A172 (cell line): Measurements from ENCODE around the gene CCR7. TPM values are rescaled to one million over a fixed set of nuclear protein-coding genes. Genes with fewer than 3 reads are reported as not detected.
"Not testable (repeated sequence)": the region's sequence is repeated elsewhere in the genome, so short reads cannot be mapped to it uniquely, and the experiment has no call there.

ENCODE experiments used
- DNase-seq: peaks from one replicate; pipeline ENCODE4 v3.0.0-alpha.2; 2015; ENCODE audit warnings: low spot score
- total RNA-seq: library from RNA; depleted of rRNA; stranded (reverse); fragments of >200 nt; shearing (Covaris generic); gene quantifications from 2 replicates; pipeline ENCODE4 v1.2.3, GENCODE V29; 2014

CCR7 gene
- total RNA-seq, 1 experiment from 2014 or later, result not detected

DNA sequence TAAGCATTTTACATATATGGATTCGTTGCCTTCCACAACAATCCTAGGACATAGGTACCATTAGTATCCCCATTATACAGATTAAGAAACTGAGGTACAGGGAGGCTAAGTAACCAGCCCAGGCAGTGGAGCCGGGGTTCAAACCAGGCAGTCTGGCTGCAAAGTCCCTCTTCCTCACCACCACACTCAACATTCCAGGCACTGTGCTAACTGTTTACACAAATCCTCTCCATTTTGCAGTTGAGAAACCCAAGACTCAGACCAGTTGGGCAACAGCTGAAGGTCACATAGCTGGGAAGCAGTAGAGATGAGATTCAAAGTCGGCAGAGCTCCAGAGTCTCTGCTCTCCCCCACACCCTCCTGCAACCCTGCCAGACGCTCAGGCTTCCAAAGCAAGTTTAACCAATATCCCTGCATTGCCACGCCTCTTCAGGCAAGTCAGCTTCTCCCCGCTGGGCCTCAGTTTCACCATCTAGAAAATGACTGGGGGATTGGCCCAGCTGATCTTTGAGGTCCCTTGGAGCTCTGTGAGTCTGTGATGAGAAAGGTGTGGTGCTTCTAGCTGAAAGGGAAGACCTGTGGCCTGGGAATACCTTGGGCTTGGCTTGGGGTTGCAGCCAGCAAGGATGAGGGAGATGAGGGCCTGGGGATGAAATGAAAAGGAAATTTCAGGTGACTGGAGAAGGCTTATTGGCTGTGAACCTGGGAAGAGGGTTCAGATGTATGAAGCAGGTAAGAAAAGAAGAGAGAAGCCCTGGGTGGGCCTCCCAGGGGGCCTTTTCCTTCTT is 14.0 kb downstream of the CCR7 start:
- no peak for DNase-seq

DNA sequence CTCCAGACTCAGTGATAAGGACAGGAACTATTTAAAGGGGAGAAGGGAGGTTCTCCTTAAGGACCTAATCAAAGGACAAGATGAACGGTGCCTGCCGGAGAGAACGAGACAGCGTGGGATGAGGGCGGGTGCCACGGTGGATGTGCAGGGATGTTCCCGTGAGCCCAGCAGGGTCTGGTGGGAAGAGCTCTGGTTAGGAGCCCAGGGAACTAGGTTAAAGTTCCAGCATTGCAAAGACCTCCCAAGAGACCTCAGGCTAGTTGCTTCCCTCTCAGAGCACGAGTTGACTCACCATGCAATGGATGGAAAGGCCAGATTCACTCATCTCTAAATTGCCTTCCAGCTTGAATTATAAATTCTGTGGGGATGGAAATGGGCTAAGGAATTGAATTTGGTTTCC is 14.7 kb downstream of the CCR7 start:
- no peak for DNase-seq

DNA sequence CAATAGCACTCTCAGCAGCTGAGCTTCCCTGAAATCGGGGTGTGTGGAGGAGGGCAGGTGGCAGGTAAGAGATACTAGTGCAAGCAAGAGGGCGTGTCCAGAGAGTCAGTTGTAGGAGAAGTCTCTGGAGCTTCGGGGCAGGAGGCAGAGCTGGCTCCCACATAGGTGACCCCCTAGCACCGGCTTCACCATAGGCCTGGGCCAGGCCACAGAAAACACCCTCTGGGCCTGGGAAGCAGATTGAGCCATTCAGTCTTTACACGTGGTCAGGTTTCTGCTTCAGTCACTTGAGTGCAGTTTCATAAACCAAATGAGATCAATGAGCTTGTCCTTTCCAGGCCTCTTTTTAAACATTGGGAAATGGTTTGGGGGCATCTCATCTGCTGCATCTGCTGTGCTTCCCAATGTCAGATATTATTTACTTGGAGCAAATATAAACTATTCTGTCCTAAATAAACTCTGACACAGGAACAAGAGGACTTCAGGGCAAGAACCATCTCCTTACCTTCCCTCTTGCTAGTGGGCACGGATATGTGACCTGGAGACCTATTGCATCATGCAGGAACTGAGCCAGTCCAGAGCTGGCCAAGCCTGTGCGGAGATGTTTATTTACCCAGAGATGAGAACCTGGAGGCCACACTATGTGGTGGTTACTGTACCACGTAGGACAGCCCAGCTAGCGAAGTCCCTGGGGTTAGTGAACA is 16.1 kb downstream of the CCR7 start:
- DNase-seq, result no peak

GRCh38 chr17:40548491-40548981 is 16.7 kb downstream of the CCR7 start:
- no peak for DNase-seq

DNA sequence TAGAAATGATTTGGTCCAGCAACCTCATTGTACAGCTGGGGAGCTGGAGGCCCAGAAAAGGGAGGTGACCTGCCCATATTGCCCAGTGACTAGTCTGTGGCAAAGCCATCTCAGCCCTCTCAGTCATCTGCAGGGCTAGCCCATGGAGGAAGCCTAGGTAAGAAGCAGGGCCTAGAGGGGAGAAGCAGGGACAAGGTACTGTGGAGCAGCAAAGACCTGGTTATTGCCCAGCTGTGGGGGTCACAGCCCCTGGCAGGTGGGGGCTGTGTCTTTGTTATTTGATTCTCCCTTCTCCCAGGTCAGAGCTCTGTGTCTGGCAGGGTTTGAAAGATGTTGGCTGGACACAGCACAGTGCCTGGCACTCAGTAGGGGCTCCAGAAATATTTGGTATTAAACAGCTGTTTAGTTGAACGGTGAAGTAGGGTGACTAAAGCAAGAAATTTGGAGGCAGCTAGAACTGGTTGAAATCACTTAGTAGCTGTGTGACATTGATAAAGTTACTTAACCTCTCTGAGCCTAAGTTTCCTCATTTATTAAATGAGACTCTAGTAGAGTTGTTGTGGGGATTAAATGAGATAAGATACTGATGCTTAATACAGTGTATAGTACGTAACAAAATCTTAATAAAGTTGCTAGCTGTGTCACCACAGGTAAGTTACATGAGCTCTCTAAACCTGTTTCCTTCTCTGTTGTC is 17.3 kb downstream of the CCR7 start:
- no peak for DNase-seq

DNA sequence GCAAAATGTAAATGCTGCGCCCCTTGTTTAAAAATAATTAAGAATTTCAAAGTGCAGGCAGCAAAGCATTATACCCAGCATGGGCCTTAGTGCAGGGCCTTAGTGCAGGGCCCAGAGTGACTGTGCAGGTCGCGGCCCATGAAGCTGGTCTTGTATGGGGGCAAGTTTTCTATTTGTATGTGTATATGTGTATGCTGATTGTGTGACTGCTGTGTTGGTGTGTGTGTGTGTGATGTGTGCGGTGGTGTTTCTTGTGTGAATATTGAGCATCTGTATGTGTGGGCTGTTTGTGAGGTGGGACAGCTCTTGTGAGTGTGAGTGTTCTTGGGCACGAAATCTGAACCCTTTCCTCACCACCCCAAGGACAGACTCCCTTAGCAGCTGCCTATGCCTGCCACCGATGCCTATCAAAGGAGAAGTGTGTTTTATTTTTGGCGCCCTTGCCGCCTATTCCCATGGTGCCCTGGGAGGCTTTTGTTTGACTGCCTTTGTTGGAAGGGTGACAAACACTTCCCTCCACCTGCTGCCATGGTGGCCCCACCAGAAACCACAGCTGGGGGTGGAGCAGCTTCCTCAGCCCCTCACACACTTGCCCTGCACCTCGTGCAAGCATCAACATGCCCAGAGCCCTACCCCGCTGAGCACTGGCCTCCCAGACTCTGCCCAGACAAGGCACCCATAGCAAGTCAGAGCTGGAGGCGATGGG is 18.0 kb downstream of the CCR7 start:
- no peak for DNase-seq

- DNase-seq, result not testable (repeated sequence)
Measured at GRCh38 chr17:40546497-40546896, 18.8 kb downstream of the CCR7 start.

- no peak for DNase-seq
Measured at GRCh38 chr17:40545660-40546059, 19.6 kb downstream of the CCR7 start.

- no peak for DNase-seq
Measured at GRCh38 chr17:40542558-40543411, 22.5 kb downstream of the CCR7 start.

DNA sequence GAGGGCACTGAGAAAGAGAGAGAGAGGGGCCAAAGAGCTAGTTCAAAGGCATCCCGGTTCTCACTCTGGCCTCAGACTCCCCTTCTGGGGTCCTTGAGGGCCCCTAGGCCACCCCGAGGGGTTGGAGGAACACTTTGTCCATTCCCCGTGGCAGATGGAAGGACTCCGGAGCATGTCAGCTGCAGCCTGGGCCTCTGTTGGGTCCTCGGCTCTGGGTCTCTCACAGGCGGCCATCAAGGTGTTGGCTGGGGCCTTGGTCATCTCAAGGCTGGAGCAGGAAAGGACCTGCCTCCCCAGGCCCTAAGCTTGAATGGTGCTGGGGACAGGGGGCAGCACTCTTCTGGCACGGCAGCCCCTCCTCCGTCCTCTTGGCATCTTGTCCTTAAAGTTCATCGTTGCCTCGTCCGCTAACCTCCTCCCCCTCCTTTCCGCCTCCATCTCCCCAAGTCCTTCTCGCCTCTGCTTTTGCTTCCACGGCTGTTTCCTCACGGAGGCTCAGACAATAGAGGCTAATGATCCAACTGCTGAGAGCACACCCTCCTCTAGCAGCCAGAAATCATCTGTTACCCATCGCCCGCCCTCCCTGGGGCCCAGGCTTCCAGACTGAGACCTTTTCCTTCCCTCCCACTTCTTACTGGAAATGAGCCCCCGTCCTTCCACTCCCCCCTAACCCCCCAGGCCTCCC is 23.3 kb downstream of the CCR7 start:
- no peak for DNase-seq

GRCh38 chr17:40541060-40541872 is 24.0 kb downstream of the CCR7 start:
- no peak for DNase-seq

DNA sequence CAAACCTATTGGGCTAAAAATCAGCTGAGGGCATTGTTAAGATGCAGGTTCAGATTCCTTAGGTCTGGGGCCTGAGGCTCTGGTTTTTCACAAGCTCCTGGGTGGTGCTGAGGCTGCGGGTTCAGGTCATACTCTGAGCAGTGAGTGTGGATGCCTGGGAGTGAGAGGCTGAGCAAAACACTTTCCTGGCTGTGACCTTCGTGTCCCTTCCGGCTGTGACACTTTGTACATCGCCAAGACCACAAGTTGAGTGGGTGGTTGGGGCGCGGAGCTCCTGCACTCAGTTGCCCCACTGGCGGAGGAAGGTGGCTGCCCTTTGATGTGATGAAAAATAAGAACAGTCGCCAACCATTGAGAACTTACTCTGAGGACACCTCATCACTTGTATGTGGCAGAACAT is 24.8 kb downstream of the CCR7 start:
- DNase-seq, result no peak

DNA sequence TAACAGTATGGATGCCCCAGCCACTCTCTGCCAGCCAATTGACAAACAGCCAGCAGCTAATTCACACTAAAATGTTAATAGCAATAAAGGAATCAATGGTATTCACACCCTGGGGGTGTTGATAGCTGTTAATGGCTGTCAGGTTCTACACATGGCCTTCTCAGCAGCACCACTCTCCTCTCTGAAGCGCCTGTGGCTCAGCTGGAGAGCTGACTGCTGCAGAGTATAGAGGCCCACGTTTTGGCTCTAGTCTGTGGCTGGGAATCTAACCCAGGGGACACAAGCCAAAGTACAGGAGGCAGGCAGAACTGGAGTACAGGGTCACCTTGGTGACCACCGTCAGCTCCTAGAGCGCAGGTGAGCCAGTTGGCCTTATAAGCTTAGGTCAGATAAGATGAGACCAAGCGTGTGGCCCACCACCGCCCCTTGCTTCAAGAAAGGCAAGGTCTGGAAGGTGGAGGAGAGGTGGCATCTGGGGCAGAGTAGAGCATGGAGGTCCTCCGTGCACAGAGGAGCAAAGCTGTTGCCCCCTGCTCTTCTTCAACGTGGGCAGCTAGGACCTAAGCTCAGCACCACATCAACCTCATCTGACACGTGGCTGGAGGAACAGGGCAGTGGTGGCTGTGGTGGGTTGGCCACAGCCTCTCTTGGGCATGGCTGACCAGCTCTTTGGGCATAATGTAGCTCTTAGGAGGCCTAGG is 25.4 kb downstream of the CCR7 start:
- no peak for DNase-seq

DNA sequence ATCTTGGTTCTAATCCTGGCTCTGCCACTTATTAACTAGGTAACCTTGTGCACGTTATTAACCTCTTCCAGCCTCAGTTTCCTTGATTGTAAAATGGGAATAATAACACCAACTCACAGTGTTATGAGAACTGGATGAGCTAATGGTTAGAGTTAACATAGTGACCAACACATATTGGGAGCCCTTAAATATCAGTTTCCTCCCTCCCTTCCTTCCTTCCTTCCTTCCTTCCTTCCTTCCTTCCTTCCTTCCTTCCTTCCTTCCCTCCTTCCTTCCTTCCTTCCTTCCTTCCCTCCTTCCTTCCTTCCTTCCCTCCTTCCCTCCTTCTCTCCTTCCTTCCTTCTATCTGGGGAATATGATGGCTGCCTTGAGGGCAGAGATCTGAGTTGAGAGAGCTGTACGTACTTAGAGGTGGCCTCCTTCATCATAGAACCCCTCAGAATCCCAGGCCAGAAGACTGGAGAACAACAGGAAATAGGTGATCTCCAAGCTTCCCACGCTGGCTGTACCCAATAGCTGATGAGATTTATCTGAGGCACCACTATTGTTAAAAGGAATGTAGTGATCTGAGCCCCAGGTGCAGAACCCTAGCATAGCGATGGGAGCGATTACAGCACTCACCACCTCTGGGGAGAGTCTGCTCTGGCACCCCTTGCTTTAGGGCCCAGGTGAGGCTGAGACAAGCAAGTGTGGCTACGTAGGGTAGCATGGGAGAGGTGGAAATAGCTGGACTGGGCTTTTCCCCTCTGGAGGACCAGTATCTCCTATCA is 26.2 kb downstream of the CCR7 start:
- no peak for DNase-seq

DNA sequence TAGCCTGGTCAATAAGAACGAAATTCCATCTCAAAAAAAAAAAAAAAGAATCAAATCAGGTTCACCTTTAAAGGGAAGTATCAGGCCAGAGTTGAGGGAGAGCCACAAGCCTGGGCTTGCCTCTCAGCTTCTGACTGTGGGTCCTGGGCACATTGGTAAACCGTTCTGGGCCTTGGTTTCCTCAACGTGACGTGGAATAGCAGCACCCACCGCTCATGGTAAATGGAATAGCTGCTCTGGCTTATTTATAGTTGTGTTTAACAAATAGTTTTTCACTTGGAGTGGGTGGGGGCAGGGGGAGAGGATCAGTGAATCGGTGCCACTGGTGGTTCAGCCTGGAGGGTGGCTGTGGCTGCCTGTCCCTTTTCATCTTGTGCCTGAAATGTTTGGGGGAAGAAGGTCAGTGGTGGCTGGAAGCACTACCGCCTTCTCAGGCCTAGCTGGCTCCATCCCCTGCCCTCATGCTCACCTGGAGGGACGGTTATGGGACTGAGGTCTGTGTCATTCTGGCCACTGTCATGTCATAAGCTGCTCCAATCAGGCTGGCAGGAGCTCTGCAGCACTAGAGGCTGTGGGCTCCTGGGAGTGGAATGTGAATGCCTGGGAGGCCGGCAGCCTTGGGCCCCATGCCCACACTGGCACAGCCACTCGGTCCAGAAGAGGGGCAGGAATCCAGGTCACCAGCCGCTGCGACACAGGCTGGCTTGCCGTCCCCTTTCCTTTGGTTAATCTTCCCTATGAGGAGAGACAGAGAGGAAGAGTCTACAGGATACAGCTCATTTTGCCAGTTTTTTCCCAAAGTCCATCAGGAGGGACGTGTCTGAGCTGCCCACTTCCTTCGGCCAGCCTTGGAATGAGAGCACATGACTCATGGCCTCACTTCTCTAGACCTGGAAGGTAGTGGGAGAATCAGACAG is 27.0 kb downstream of the CCR7 start:
- peak; percentile 64 for DNase-seq

DNA sequence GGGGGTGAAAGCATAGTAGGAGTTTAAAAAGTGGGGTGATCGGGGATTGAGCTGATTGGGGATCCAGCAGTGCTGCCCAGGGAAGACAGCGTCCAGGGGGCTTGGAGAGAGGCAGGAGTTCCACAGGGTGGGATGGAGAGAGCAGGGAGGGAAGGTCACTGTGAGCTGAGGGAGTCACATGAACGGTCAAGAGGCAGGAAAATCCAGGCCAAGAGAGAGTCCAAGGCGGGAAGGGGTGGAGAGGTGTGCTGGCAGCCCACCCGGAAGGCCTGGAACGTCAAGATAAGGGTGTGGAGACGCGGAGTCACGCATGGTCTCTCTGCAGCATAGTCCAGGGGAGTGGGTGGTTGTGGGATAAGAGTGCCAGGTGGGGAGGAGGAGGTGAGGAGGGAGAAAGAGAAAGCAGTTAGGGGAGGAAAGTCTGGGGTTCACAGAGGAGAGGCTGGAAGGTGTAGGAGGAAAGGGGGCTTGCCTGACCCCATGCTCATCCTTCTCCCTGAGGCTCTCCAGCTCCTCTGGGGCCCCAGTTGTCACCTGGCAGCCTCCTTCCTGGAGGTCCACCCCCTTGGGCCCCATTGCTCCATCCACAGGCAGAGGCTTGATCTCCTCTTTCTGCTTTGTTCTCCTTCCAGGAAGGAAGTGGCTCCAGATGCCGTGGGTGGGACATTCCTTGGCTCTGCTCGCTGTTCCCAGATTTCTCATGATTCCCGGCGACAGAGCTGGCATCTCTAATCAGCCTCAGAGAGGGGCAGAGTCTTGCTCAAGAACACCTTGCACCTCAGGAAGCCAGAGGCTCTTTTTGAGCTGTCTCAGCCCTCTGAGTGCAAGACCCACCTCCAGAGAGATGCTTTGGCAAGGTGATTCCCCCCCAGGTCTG is 28.7 kb downstream of the CCR7 start:
- DNase-seq, result peak; percentile 45
